SK-N-SH (cell line): Measurements from ENCODE around the gene GRIP1. TPM values are rescaled to one million over a fixed set of nuclear protein-coding genes. Genes with fewer than 3 reads are reported as not detected.

ENCODE experiments used
- CTCF ChIA-PET: fragments of 300-600, 350-600 bp; formaldehyde crosslinking; extraction: SDS; loops from one replicate; lab custom pipeline; 2021; lab: Yijun Ruan, JAX
- POLR2A ChIA-PET: fragments of 350-600 bp; sonication (Branson Sonifier 250); formaldehyde crosslinking; extraction: SDS; loops from one replicate; lab custom pipeline; 2020; ENCODE audit warnings: antibody characterized with exemption, inconsistent platforms; lab: Yijun Ruan, JAX
- DNase-seq: peaks from one replicate; pipeline ENCODE4 v3.0.0; 2012
- H2AFZ ChIP-seq: fragments of 200-600 bp; sonication (generic); 2 replicates; pipeline ENCODE4 v1.8.1; 2016; ENCODE audit warnings: antibody characterized with exemption, mild to moderate bottlenecking, low read depth
- H3F3A ChIP-seq: fragments of 200-600 bp; sonication (generic); replicated peaks from 2 replicates; pipeline ENCODE3; 2016; ENCODE audit warnings: antibody characterized with exemption, mild to moderate bottlenecking; ENCODE audit not compliant: insufficient read depth
- H3K27ac ChIP-seq, 2 experiments: fragments of 200-500 bp in 1 of 2; fragments of 200-600 bp in 1 of 2; sonication (Bioruptor generic) in 1 of 2; sonication (generic), shearing (Covaris generic) in 1 of 2; 2 replicates each; pipeline versions ENCODE4 v1.5.1 to v1.6.1; 2014 to 2016; ENCODE audit warnings: low read depth in 2 of 2, inconsistent platforms in 1 of 2, low read length in 1 of 2, mild to moderate bottlenecking in 1 of 2, mixed read lengths in 1 of 2
- H3K27me3 ChIP-seq: fragments of 200-600 bp; sonication (generic), shearing (Covaris generic); 2 replicates; pipeline ENCODE4 v1.6.1; 2016; ENCODE audit warnings: mixed run types; ENCODE audit not compliant: insufficient read depth
- H3K36me3 ChIP-seq, 2 experiments: fragments of 200-500 bp in 1 of 2; fragments of 200-600 bp in 1 of 2; sonication (Bioruptor generic) in 1 of 2; sonication (generic) in 1 of 2; replicated peaks in 1 of 2; 2 replicates each; pipeline versions ENCODE3 to v1.5.1; 2014 to 2016; ENCODE audit warnings: low read length in 1 of 2, mild to moderate bottlenecking in 1 of 2; ENCODE audit not compliant: insufficient read depth in 2 of 2, control insufficient read depth in 1 of 2
- H3K4me1 ChIP-seq, 2 experiments: fragments of 200-500 bp in 1 of 2; fragments of 200-600 bp in 1 of 2; sonication (Bioruptor generic) in 1 of 2; sonication (generic), shearing (Covaris generic) in 1 of 2; 2 replicates each; pipeline versions ENCODE4 v1.5.1 to v1.6.1; 2014 to 2016; ENCODE audit warnings: low read depth in 1 of 2, low read length in 1 of 2, mixed run types in 1 of 2; ENCODE audit not compliant: insufficient read depth in 2 of 2, control insufficient read depth in 1 of 2
- H3K4me2 ChIP-seq: fragments of 200-600 bp; sonication (generic), shearing (Covaris generic); 2 replicates; pipeline ENCODE4 v1.6.1; 2017; ENCODE audit warnings: mixed run types
- H3K4me3 ChIP-seq, 2 experiments: fragments of 200-500 bp in 1 of 2; fragments of 200-600 bp in 1 of 2; sonication (Bioruptor generic) in 1 of 2; sonication (generic), shearing (Covaris generic) in 1 of 2; 2 replicates each; pipeline versions ENCODE4 v1.5.1 to v1.8.1; 2014 to 2016; ENCODE audit warnings: low read depth in 2 of 2, inconsistent platforms in 1 of 2, low read length in 1 of 2, mild to moderate bottlenecking in 1 of 2, mixed read lengths in 1 of 2, moderate library complexity in 1 of 2
- H3K79me2 ChIP-seq: fragments of 200-600 bp; sonication (generic); 2 replicates; pipeline ENCODE4 v1.8.1; 2017; ENCODE audit warnings: mild to moderate bottlenecking; ENCODE audit not compliant: insufficient read depth
- H3K9ac ChIP-seq: fragments of 200-600 bp; sonication (generic); 2 replicates; pipeline ENCODE4 v1.6.1; 2017; ENCODE audit warnings: mixed run types
- H3K9me2 ChIP-seq: fragments of 200-600 bp; sonication (generic); 2 replicates; pipeline ENCODE4 v1.6.1; 2017; ENCODE audit warnings: mixed run types
- H3K9me3 ChIP-seq: fragments of 200-600 bp; sonication (generic); 2 replicates; pipeline ENCODE4 v1.6.1; 2017; ENCODE audit warnings: mixed run types, mild to moderate bottlenecking, moderate library complexity
- H4K20me1 ChIP-seq: fragments of 200-600 bp; sonication (generic); 2 replicates; pipeline ENCODE4 v1.6.1; 2017; ENCODE audit warnings: mild to moderate bottlenecking, mixed run types; ENCODE audit not compliant: insufficient read depth
- CHD2 ChIP-seq: fragments of 150-350 bp; IDR thresholded peaks from 2 replicates; pipeline ENCODE4 v1.6.1; 2018; ENCODE audit warnings: low read length; ENCODE audit not compliant: partially characterized antibody
- CTCF ChIP-seq: fragments of 200-600 bp; sonication (generic); IDR thresholded peaks from 2 replicates; pipeline ENCODE4 v1.6.1; 2017; ENCODE audit warnings: antibody characterized with exemption, mild to moderate bottlenecking, moderate library complexity
- ELF1 ChIP-seq: IDR thresholded peaks from 2 replicates; pipeline ENCODE4 v1.4.0; 2012
- EZH2phosphoT487 ChIP-seq: fragments of 200-600 bp; sonication (generic); IDR thresholded peaks from 2 replicates; pipeline ENCODE4 v1.6.1; 2017; ENCODE audit warnings: low read depth, mixed run types, mild to moderate bottlenecking, antibody characterized with exemption, moderate library complexity, borderline replicate concordance
- FOSL2 ChIP-seq: IDR thresholded peaks from 2 replicates; pipeline ENCODE4 v1.4.0; 2012; ENCODE audit warnings: low read depth, mild to moderate bottlenecking, moderate library complexity, borderline replicate concordance
- GABPA ChIP-seq: IDR thresholded peaks from 2 replicates; pipeline ENCODE4 v1.4.0; 2012; ENCODE audit warnings: low read depth, mild to moderate bottlenecking
- GATA2 ChIP-seq: sonication (generic); formaldehyde crosslinking; IDR thresholded peaks from 2 replicates; pipeline ENCODE4 v1.5.0; 2020; ENCODE audit warnings: mild to moderate bottlenecking, missing genetic modification reagents
- IRF3 ChIP-seq: fragments of 150-350 bp; IDR thresholded peaks from 2 replicates; pipeline ENCODE4 v1.6.1; 2016; ENCODE audit warnings: mild to moderate bottlenecking, low read depth, low read length
- JUND ChIP-seq: IDR thresholded peaks from 2 replicates; pipeline ENCODE4 v1.4.0; 2012
- MAX ChIP-seq: IDR thresholded peaks from 2 replicates; pipeline ENCODE4 v1.4.0; 2012; ENCODE audit warnings: low read depth
- MEF2A ChIP-seq: IDR thresholded peaks from 2 replicates; pipeline ENCODE4 v1.4.0; 2012; ENCODE audit warnings: low read depth, borderline replicate concordance
- MXI1 ChIP-seq: IDR thresholded peaks from 2 replicates; pipeline ENCODE4 v1.6.1; 2012; ENCODE audit warnings: mild to moderate bottlenecking, low read depth, low read length, improper control_type of control experiment
- POLR2AphosphoS5 ChIP-seq: IDR thresholded peaks from 2 replicates; pipeline ENCODE4 v1.6.1; 2012; ENCODE audit warnings: low read depth, low read length
- RAD21 ChIP-seq: IDR thresholded peaks from 2 replicates; pipeline ENCODE4 v1.6.1; 2012; ENCODE audit warnings: mild to moderate bottlenecking, low read length
- RCOR1 ChIP-seq: fragments of 150-350 bp; IDR thresholded peaks from 2 replicates; pipeline ENCODE4 v1.6.1; 2017; ENCODE audit warnings: antibody characterized with exemption, low read length
- RFX5 ChIP-seq: IDR thresholded peaks from 2 replicates; pipeline ENCODE4 v1.6.1; 2012; ENCODE audit warnings: mild to moderate bottlenecking, improper control_type of control experiment, low read length
- RXRA ChIP-seq: IDR thresholded peaks from 2 replicates; pipeline ENCODE4 v1.4.0; 2012; ENCODE audit warnings: low read depth, mild to moderate bottlenecking, borderline replicate concordance
- SMC3 ChIP-seq: IDR thresholded peaks from 2 replicates; pipeline ENCODE4 v1.6.1; 2012; ENCODE audit warnings: low read depth, low read length, improper control_type of control experiment
- TCF12 ChIP-seq: IDR thresholded peaks from 2 replicates; pipeline ENCODE4 v1.4.0; 2012
- TEAD4 ChIP-seq: IDR thresholded peaks from 2 replicates; pipeline ENCODE4 v1.4.0; 2012; ENCODE audit warnings: mild to moderate bottlenecking, borderline replicate concordance; ENCODE audit not compliant: insufficient read depth
- USF1 ChIP-seq: IDR thresholded peaks from 2 replicates; pipeline ENCODE4 v1.4.0; 2012; ENCODE audit warnings: low read depth, borderline replicate concordance
- WGBS: methylation state at CpG from one replicate; pipeline ENCODE4 v1.1.6; 2017; ENCODE audit warnings: low lambda C conversion rate; 5-methylcytosine and 5-hydroxymethylcytosine counted together
- polyA plus RNA-seq, 3 experiments: library from polyadenylated mRNA; depleted of rRNA; stranded (reverse); fragments of >200 nt; gene quantifications; 2 replicates each; pipeline ENCODE4 v1.2.3, GENCODE V29; 2012

The GRIP1 gene
- polyA plus RNA-seq, 1 of the 3 experiments (the other 2 are of a cell fraction) = 0.07 TPM

- Histone ChIP-seq H3K9me3 (no peaks in the 10 kb centered on the region), H3K9me2 (no peaks in the 10 kb centered on the region), H3K4me3 (no peak overlapping the region), H3K4me1 (no peaks in the 10 kb centered on the region), H3F3A (no peaks in the 10 kb centered on the region), H3K36me3 (no peaks in the 10 kb centered on the region), H2AFZ (no peak overlapping the region), H3K27ac (no peak overlapping the region), H3K4me2 (no peak overlapping the region), H3K79me2 (no peaks in the 10 kb centered on the region), H3K9ac (no peak overlapping the region), H4K20me1 (no peaks in the 10 kb centered on the region), H3K27me3 (no peaks in the 10 kb centered on the region)
- ChIA-PET POLR2A (no interaction called here), CTCF (no interaction called here)
- WGBS = 54% methylated on average over 4 of the region's 4 CpGs
- no peak for TF ChIP-seq ELF1
- TF ChIP-seq TEAD4 = no peak
- no peak for TF ChIP-seq CTCF
- TF ChIP-seq RCOR1 = no peak
- no peak for TF ChIP-seq RAD21
- TF ChIP-seq TCF12 = no peak
- no peak for TF ChIP-seq GATA2
- no peak for TF ChIP-seq USF1
- no peak for TF ChIP-seq SMC3
- no peak for TF ChIP-seq CHD2
- no peak for TF ChIP-seq EZH2phosphoT487
- TF ChIP-seq RFX5 = no peak
- no peak for TF ChIP-seq FOSL2
- no peak for TF ChIP-seq RXRA
- no peak for DNase-seq
Observed at GRCh38 chr12:66726556-66726955, 47.7 kb upstream of the GRIP1 start.

GRCh38 chr12:66725031-66725430 lies 46.2 kb upstream of the GRIP1 start:
- Histone ChIP-seq H3K27ac (no peak overlapping the region), H2AFZ (no peak overlapping the region), H3K27me3 (no peaks in the 10 kb centered on the region), H3K36me3 (no peaks in the 10 kb centered on the region), H3K9me2 (no peaks in the 10 kb centered on the region), H3K4me1 (no peaks in the 10 kb centered on the region), H3F3A (no peaks in the 10 kb centered on the region), H3K4me2 (no peak overlapping the region), H4K20me1 (no peaks in the 10 kb centered on the region), H3K9me3 (no peaks in the 10 kb centered on the region), H3K9ac (no peak overlapping the region), H3K79me2 (no peaks in the 10 kb centered on the region), H3K4me3 (no peak overlapping the region)
- ChIA-PET CTCF (no interaction called here), POLR2A (no interaction called here)
- WGBS = 14% methylated on average over 3 of the region's 3 CpGs
- TF ChIP-seq MXI1 (no peak), IRF3 (no peak), GABPA (no peak), JUND (no peak), MEF2A (no peak), MAX (no peak), POLR2AphosphoS5 (no peak), SMC3 (no peak), TCF12 (no peak)
- no peak for DNase-seq
